HCT116 (cell line): Measurements from ENCODE around the gene EIF4G3. TPM values are rescaled to one million over a fixed set of nuclear protein-coding genes. Genes with fewer than 3 reads are reported as not detected.

ENCODE experiments used
- ATAC-seq: fragments of 200-7000 bp; cut with Tn5 transposase; 2 replicates; pipeline ENCODE4 v1.9.1; 2020; ENCODE audit warnings: mild to moderate bottlenecking, moderate library complexity
- BruUV-seq: library from RNA; stranded (reverse); fragments of 400-500 nt; replicated peaks from 2 replicates; lab custom pipeline; 2021; lab: Mats Ljungman, UMichigan
- CTCF ChIA-PET: fragments of 300-600 bp; sonication (Branson Sonifier 250); formaldehyde crosslinking; loops from one replicate; lab custom pipeline; 2021; ENCODE audit warnings: antibody characterized with exemption; lab: Charles Lee
- POLR2A ChIA-PET: fragments of 300-600, 350-600 bp; sonication (Branson Sonifier 250); formaldehyde crosslinking; loops from one replicate; lab custom pipeline; 2021; ENCODE audit warnings: antibody characterized with exemption; lab: Charles Lee
- RAD21 ChIA-PET, 2 experiments: fragments of 300-600 bp; sonication (Branson Sonifier 250); formaldehyde crosslinking; loops; one replicate each; lab custom pipeline; 2023; ENCODE audit warnings: low total read pairs in 2 of 2; ENCODE audit not compliant: uncharacterized antibody in 2 of 2, unreplicated experiment in 2 of 2, low non-redundant PET in 1 of 2; lab: Charles Lee
- DNase-seq: peaks from one replicate; pipeline ENCODE4 v3.0.0-alpha.2; 2010; ENCODE audit warnings: low read depth, low spot score
- H2AFZ ChIP-seq: fragments of 200-600 bp; shearing (Covaris generic), sonication (generic); 2 replicates; pipeline ENCODE4 v1.6.1; 2017; ENCODE audit warnings: low read depth, mixed run types, mixed read lengths, antibody characterized with exemption, low read length; ENCODE audit not compliant: poor library complexity, severe bottlenecking
- H3K27ac ChIP-seq: 2 replicates; pipeline ENCODE4 v1.5.1; 2012; ENCODE audit warnings: low read depth, low read length
- H3K27me3 ChIP-seq: fragments of 200-600 bp; sonication (generic); 2 replicates; pipeline ENCODE4 v1.6.1; 2016; ENCODE audit warnings: mixed run types, low read length, mixed read lengths; ENCODE audit not compliant: insufficient read depth
- H3K36me3 ChIP-seq, 2 experiments: fragments of 200-500 bp in 1 of 2; fragments of 200-600 bp in 1 of 2; sonication (Bioruptor generic) in 1 of 2; sonication (generic) in 1 of 2; 2 replicates each; pipeline versions ENCODE4 v1.5.1 to v1.6.1; 2014 to 2016; ENCODE audit warnings: low read length in 2 of 2, inconsistent platforms in 1 of 2, mixed read lengths in 1 of 2, mixed run types in 1 of 2; ENCODE audit not compliant: insufficient read depth in 2 of 2, control insufficient read depth in 1 of 2
- H3K4me1 ChIP-seq, 2 experiments: fragments of 200-600 bp in 1 of 2; sonication (generic) in 1 of 2; 2 replicates each; pipeline versions ENCODE4 v1.5.1 to v1.6.1; 2012 to 2017; ENCODE audit warnings: low read length in 2 of 2, inconsistent platforms in 1 of 2, mild to moderate bottlenecking in 1 of 2, mixed read lengths in 1 of 2, mixed run types in 1 of 2, moderate library complexity in 1 of 2; ENCODE audit not compliant: insufficient read depth in 2 of 2, control insufficient read depth in 1 of 2
- H3K4me2 ChIP-seq: fragments of 200-600 bp; sonication (generic); 2 replicates; pipeline ENCODE4 v1.6.1; 2017; ENCODE audit warnings: mixed run types, low read length, mixed read lengths
- H3K4me3 ChIP-seq, 2 experiments: fragments of 200-600 bp in 1 of 2; sonication (generic) in 1 of 2; replicated peaks in 1 of 2; 2 replicates each; pipeline ENCODE4 v1.5.1; 2011 to 2016; ENCODE audit warnings: low read length in 2 of 2, control low read depth in 1 of 2, low read depth in 1 of 2, mild to moderate bottlenecking in 1 of 2, mixed read lengths in 1 of 2, mixed run types in 1 of 2
- H3K79me2 ChIP-seq: fragments of 200-600 bp; sonication (generic); 2 replicates; pipeline ENCODE4 v1.6.1; 2017; ENCODE audit warnings: mild to moderate bottlenecking, mixed run types, low read length, moderate library complexity, mixed read lengths; ENCODE audit not compliant: insufficient read depth
- H3K9ac ChIP-seq: fragments of 200-600 bp; sonication (generic); 2 replicates; pipeline ENCODE4 v1.6.1; 2016; ENCODE audit warnings: low read length, mixed read lengths
- H3K9me2 ChIP-seq: fragments of 200-600 bp; sonication (generic), shearing (Covaris generic); 2 replicates; pipeline ENCODE4 v1.6.1; 2017; ENCODE audit warnings: mixed run types, mild to moderate bottlenecking, moderate library complexity; ENCODE audit not compliant: insufficient read depth
- H3K9me3 ChIP-seq, 2 experiments: fragments of 200-500 bp in 1 of 2; fragments of 200-600 bp in 1 of 2; sonication (Bioruptor generic) in 1 of 2; sonication (generic) in 1 of 2; 2 replicates each; pipeline ENCODE4 v1.6.1; 2014 to 2017; ENCODE audit warnings: low read length in 2 of 2, mixed read lengths in 2 of 2, inconsistent platforms in 1 of 2, low read depth in 1 of 2, mild to moderate bottlenecking in 1 of 2, mixed run types in 1 of 2, moderate library complexity in 1 of 2; ENCODE audit not compliant: control insufficient read depth in 1 of 2, insufficient read depth in 1 of 2
- H4K20me1 ChIP-seq: fragments of 200-600 bp; sonication (generic), shearing (Covaris generic); 2 replicates; pipeline ENCODE4 v1.6.1; 2017; ENCODE audit warnings: mixed run types, mild to moderate bottlenecking, moderate library complexity; ENCODE audit not compliant: insufficient read depth
- ELF1 ChIP-seq: IDR thresholded peaks from 2 replicates; pipeline ENCODE4 v1.6.1; 2012; ENCODE audit warnings: low read depth, borderline replicate concordance
- JUND ChIP-seq: IDR thresholded peaks from 2 replicates; pipeline ENCODE4 v1.6.1; 2012
- POLR2A ChIP-seq: IDR thresholded peaks from 2 replicates; pipeline ENCODE4 v1.7.0; 2011; ENCODE audit warnings: borderline replicate concordance; ENCODE audit not compliant: insufficient read depth, insufficient read length; ENCODE audit errors: extremely low read depth
- SRF ChIP-seq: IDR thresholded peaks from 2 replicates; pipeline ENCODE4 v1.6.1; 2012; ENCODE audit warnings: low read depth
- TCF7L2 ChIP-seq: IDR thresholded peaks from 2 replicates; pipeline ENCODE4 v1.7.0; 2011; ENCODE audit warnings: borderline replicate concordance, inconsistent platforms; ENCODE audit not compliant: insufficient read depth, insufficient read length; ENCODE audit errors: extremely low read depth
- ZBTB33 ChIP-seq: IDR thresholded peaks from 2 replicates; pipeline ENCODE4 v1.6.1; 2011; ENCODE audit warnings: mild to moderate bottlenecking, low read length, moderate library complexity; ENCODE audit not compliant: insufficient replicate concordance; ENCODE audit errors: extremely low read depth
- ZFX ChIP-seq: fragments of 450-650 bp; IDR thresholded peaks from 2 replicates; pipeline ENCODE4 v1.6.1; 2017
- ZNF274 ChIP-seq: fragments of 200-500 bp; sonication (Bioruptor generic); IDR thresholded peaks from 2 replicates; pipeline ENCODE4 v1.6.1; 2014; ENCODE audit warnings: mild to moderate bottlenecking, low read depth, low read length, inconsistent platforms
- intact Hi-C: fragments of 100-400 bp; cut with micrococcal nuclease; formaldehyde crosslinking; loops from 2 replicates; pipeline ENCODE4 v1.10.0; 2022
- total RNA-seq: library from RNA; stranded (reverse); gene quantifications from one replicate; pipeline ENCODE4 v1.2.1, GENCODE V29; 2021; ENCODE audit not compliant: unreplicated experiment
- TF ChIP-seq, protein P1 (sequence below): IDR thresholded peaks from 2 replicates; pipeline ENCODE4 v1.6.1; 2012

EIF4G3 gene
- total RNA-seq, 1 experiment from 2014 or later, result 40.1 TPM

DNA sequence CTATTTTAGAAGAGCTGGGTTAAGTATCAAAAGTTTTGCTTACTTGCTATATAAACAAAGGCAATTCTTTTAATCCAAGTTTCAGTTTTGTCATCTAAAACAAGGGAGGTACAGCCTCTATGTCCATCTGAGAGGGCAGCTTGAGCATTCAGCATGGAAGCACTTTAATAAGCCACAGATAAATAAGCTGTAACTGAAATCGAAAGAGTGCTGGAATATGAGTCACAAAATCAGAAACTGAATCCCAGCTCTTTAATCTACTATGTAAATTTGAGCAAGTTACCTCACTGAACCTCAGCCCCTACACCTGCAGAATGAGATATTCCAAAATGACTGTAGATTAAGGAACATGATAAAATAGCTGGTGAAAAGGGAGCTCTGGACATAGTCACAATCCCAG is 309.6 kb downstream of the EIF4G3 start (continued):
- TF ChIP-seq TCF7L2 (no peak), JUND (no peak), ZNF274 (no peak), ZFX (no peak), ZBTB33 (no peak)
- TF ChIP-seq, protein P1, sequence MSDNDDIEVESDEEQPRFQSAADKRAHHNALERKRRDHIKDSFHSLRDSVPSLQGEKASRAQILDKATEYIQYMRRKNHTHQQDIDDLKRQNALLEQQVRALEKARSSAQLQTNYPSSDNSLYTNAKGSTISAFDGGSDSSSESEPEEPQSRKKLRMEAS, result no peak
- TF ChIP-seq, all 23 proteins: peak for 0

DNA sequence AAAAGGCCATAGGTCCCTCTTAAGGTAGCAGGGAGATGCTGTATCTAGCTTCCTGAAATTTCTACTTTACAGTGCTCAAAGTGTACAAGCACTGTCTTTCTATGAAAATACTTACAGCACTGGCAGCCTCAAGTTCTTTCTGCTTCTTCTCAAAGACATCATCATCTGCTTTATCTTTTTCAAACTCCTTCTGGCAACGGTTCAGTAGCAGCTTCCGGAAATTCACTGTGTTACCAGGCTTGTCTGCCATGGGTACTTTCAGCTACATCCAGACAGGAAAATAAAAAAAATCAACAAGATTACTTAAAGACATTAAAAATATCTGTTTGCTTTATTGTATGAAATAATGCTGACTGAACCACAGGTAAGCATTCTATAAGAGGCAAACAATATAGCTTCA is 311.7 kb downstream of the EIF4G3 start:
- Histone ChIP-seq H3K4me2 (no peak overlapping the region), H4K20me1 (no peaks in the 10 kb centered on the region), H2AFZ (no peak overlapping the region), H3K79me2 (no peaks in the 10 kb centered on the region), H3K27me3 (no peaks in the 10 kb centered on the region), H3K36me3 (peaks cover 2 to 3% of the 10 kb centered on the region in 2 experiments; a peak in 3 of 4 replicates), H3K9ac (no peak overlapping the region), H3K9me2 (no peaks in the 10 kb centered on the region), H3K4me1 (no peaks in the 10 kb centered on the region), H3K4me3 (no peak overlapping the region), H3K27ac (no peak overlapping the region), H3K9me3 (no peaks in the 10 kb centered on the region)
- ATAC-seq (no peak), DNase-seq (no peak)
- ChIA-PET RAD21 (interaction anchor here in 1 of 2 experiments (0.7 kb wide), 1 partner anchor 330 kb away, joined by 3 read pairs; no protein-coding TSS in a partner anchor), CTCF (no interaction called here), POLR2A (no interaction called here)
- TF ChIP-seq SRF (no peak), ELF1 (no peak), JUND (no peak), TCF7L2 (no peak), POLR2A (no peak)
- no TSS peak for BruUV-seq
- intact Hi-C loops, result no loop called here
